Measurements from ENCODE around the gene JUNB. TPM values are rescaled to one million over a fixed set of nuclear protein-coding genes. Genes with fewer than 3 reads are reported as not detected.

Gene JUNB
- total and polyA plus RNA-seq, 2 of the 13 experiments (the other 11 are each of a cell fraction or from before 2014, with no cell fraction given) = 7.7 to 8.2 TPM

DNA sequence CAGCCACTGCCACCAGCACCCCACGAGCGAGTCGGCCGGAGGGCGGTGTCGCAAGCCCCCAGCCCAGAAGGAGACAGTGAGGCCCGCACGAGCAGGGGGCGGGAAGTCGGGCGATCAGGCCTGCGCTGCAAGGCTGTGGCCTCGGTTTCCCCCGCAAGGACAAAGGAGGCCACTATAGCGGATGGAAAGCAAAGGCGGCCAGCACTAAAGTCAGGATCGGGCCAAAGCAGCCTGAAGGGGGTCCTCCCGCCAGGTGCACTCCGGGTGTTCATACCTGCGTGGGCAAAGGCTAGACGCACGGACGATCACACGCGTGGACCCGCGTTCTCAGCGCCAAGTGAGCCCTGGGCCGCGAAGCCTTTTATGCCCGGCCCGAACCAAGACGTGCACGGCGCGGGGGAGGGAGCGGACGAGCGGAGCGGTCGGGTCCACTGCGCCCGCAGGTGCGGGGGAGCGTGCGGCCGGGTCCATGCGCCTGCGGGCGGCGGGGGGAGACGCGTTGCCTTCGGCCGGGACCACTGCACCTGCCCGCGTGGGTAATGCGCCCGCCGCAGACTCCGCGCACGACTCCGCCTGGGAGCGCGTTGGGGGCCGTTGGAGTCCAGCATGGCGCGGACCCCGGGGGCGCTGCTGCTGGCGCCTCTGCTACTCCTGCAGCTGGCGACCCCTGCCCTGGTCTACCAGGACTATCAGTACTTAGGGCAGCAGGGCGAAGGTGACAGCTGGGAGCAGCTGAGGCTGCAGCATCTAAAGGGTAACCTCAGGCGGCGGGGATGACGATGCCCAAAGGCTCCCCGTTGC, 10.4 kb downstream of the JUNB start, which contains the start of the genes PRDX2 and THSD8 (continued):
- TF ChIP-seq, protein P1, sequence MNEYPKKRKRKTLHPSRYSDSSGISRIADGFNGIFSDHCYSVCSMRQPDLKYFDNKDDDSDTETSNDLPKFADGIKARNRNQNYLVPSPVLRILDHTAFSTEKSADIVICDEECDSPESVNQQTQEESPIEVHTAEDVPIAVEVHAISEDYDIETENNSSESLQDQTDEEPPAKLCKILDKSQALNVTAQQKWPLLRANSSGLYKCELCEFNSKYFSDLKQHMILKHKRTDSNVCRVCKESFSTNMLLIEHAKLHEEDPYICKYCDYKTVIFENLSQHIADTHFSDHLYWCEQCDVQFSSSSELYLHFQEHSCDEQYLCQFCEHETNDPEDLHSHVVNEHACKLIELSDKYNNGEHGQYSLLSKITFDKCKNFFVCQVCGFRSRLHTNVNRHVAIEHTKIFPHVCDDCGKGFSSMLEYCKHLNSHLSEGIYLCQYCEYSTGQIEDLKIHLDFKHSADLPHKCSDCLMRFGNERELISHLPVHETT (CRISPR knock-in tag; conservative IDR thresholded peaks at IDR 0.05) = no peak
- TF ChIP-seq, protein P2, sequence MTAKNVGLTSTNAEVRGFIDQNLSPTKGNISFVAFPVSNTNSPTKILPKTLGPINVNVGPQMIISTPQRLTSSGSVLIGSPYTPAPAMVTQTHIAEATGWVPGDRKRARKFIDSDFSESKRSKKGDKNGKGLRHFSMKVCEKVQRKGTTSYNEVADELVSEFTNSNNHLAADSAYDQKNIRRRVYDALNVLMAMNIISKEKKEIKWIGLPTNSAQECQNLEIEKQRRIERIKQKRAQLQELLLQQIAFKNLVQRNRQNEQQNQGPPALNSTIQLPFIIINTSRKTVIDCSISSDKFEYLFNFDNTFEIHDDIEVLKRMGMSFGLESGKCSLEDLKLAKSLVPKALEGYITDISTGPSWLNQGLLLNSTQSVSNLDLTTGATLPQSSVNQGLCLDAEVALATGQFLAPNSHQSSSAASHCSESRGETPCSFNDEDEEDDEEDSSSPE (CRISPR knock-in tag; IDR thresholded peaks at IDR 0.05) = peak; percentile 69
- TF ChIP-seq MED13 (CRISPR knock-in tag; IDR thresholded peaks at IDR 0.05) = peak; percentile 53; the same call in 1 of the 2 replicates
- TF ChIP-seq KDM3A (CRISPR knock-in tag; IDR thresholded peaks at IDR 0.05; ENCODE audit: low read depth) = peak; percentile 18; the same call in 1 of the 2 replicates
- TF ChIP-seq, protein P3, sequence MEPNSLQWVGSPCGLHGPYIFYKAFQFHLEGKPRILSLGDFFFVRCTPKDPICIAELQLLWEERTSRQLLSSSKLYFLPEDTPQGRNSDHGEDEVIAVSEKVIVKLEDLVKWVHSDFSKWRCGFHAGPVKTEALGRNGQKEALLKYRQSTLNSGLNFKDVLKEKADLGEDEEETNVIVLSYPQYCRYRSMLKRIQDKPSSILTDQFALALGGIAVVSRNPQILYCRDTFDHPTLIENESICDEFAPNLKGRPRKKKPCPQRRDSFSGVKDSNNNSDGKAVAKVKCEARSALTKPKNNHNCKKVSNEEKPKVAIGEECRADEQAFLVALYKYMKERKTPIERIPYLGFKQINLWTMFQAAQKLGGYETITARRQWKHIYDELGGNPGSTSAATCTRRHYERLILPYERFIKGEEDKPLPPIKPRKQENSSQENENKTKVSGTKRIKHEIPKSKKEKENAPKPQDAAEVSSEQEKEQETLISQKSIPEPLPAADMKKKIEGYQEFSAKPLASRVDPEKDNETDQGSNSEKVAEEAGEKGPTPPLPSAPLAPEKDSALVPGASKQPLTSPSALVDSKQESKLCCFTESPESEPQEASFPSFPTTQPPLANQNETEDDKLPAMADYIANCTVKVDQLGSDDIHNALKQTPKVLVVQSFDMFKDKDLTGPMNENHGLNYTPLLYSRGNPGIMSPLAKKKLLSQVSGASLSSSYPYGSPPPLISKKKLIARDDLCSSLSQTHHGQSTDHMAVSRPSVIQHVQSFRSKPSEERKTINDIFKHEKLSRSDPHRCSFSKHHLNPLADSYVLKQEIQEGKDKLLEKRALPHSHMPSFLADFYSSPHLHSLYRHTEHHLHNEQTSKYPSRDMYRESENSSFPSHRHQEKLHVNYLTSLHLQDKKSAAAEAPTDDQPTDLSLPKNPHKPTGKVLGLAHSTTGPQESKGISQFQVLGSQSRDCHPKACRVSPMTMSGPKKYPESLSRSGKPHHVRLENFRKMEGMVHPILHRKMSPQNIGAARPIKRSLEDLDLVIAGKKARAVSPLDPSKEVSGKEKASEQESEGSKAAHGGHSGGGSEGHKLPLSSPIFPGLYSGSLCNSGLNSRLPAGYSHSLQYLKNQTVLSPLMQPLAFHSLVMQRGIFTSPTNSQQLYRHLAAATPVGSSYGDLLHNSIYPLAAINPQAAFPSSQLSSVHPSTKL (CRISPR knock-in tag; IDR thresholded peaks at IDR 0.05) = peak; percentile 36; the same call in 1 of the 2 replicates
- TF ChIP-seq SMAD1 (CRISPR knock-in tag; IDR thresholded peaks at IDR 0.05; ENCODE audit: borderline replicate concordance, low read depth) = no peak; the same call in 1 of the 2 replicates
- TF ChIP-seq ZMYM3 (CRISPR knock-in tag; IDR thresholded peaks at IDR 0.05) = peak; percentile 49; the same call in 1 of the 2 replicates
- TF ChIP-seq MAZ (IDR thresholded peaks at IDR 0.05; ENCODE audit: borderline replicate concordance, low read depth, low read length) = peak; percentile 44; the same call in 1 of the 2 replicates
- TF ChIP-seq MAZ (CRISPR knock-in tag; IDR thresholded peaks at IDR 0.05; ENCODE audit: low read depth) = peak; percentile 73
- TF ChIP-seq, protein P4, sequence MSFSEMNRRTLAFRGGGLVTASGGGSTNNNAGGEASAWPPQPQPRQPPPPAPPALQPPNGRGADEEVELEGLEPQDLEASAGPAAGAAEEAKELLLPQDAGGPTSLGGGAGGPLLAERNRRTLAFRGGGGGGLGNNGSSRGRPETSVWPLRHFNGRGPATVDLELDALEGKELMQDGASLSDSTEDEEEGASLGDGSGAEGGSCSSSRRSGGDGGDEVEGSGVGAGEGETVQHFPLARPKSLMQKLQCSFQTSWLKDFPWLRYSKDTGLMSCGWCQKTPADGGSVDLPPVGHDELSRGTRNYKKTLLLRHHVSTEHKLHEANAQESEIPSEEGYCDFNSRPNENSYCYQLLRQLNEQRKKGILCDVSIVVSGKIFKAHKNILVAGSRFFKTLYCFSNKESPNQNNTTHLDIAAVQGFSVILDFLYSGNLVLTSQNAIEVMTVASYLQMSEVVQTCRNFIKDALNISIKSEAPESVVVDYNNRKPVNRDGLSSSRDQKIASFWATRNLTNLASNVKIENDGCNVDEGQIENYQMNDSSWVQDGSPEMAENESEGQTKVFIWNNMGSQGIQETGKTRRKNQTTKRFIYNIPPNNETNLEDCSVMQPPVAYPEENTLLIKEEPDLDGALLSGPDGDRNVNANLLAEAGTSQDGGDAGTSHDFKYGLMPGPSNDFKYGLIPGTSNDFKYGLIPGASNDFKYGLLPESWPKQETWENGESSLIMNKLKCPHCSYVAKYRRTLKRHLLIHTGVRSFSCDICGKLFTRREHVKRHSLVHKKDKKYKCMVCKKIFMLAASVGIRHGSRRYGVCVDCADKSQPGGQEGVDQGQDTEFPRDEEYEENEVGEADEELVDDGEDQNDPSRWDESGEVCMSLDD (CRISPR knock-in tag; IDR thresholded peaks at IDR 0.05; ENCODE audit: borderline replicate concordance) = no peak
- TF ChIP-seq ZBTB42 (CRISPR knock-in tag; IDR thresholded peaks at IDR 0.05) = peak; percentile 88
- TF ChIP-seq NCOA1 (CRISPR knock-in tag; IDR thresholded peaks at IDR 0.05) = peak; percentile 89
- peak; percentile 98 for TF ChIP-seq BHLHE40 (IDR thresholded peaks at IDR 0.05; ENCODE audit: low read length)
- TF ChIP-seq, protein P5, sequence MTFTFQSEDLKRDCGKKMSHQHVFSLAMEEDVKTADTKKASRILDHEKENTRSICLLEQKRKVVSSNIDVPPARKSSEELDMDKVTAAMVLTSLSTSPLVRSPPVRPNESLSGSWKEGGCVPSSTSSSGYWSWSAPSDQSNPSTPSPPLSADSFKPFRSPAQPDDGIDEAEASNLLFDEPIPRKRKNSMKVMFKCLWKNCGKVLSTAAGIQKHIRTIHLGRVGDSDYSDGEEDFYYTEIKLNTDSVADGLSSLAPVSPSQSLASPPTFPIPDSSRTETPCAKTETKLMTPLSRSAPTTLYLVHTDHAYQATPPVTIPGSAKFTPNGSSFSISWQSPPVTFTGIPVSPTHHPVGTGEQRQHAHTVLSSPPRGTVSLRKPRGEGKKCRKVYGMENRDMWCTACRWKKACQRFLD (CRISPR knock-in tag; IDR thresholded peaks at IDR 0.05; ENCODE audit: borderline replicate concordance) = peak; percentile 85; the same call in 1 of the 2 replicates

Data from HepG2 (cell line).